Mammary epithelial cell (primary cell): Measurements from ENCODE around the gene AEBP1.

ENCODE experiments used
- EZH2 ChIP-seq: IDR thresholded peaks from 2 replicates; pipeline ENCODE4 v1.6.1; 2012; ENCODE audit warnings: low read length, inconsistent platforms, borderline replicate concordance
- TF ChIP-seq, protein P1 (sequence below), 2 donors: IDR thresholded peaks in 1 of 2; conservative IDR thresholded peaks in 1 of 2; 2 replicates each; pipeline ENCODE4 v1.5.1; 2011 to 2012; ENCODE audit warnings: inconsistent platforms in 2 of 2, low read length in 2 of 2, mild to moderate bottlenecking in 2 of 2, control low read depth in 1 of 2, low read depth in 1 of 2; ENCODE audit not compliant: insufficient read depth in 1 of 2; ENCODE audit errors: extremely low read depth in 1 of 2

DNA sequence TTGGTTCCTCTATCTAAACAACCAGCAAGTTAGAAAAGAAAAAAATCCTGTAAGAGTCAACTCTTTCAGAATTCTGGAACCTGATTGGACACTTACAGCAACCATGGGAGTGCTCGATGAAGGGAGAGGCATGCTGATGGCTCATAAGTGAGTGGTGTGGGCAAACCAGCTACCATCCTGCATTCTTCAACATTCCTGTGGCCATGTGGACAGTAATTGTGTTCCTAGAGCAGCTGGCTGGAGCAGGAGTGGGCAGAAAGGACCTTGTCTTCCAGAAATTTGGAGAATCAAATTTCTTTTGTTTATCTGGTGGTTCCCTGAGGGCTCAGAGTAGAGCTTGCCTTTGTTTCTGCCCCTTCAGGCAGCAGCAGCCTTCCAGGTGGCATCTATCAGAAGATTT lies 59.4 kb downstream of the AEBP1 start:
- TF ChIP-seq, protein P1, sequence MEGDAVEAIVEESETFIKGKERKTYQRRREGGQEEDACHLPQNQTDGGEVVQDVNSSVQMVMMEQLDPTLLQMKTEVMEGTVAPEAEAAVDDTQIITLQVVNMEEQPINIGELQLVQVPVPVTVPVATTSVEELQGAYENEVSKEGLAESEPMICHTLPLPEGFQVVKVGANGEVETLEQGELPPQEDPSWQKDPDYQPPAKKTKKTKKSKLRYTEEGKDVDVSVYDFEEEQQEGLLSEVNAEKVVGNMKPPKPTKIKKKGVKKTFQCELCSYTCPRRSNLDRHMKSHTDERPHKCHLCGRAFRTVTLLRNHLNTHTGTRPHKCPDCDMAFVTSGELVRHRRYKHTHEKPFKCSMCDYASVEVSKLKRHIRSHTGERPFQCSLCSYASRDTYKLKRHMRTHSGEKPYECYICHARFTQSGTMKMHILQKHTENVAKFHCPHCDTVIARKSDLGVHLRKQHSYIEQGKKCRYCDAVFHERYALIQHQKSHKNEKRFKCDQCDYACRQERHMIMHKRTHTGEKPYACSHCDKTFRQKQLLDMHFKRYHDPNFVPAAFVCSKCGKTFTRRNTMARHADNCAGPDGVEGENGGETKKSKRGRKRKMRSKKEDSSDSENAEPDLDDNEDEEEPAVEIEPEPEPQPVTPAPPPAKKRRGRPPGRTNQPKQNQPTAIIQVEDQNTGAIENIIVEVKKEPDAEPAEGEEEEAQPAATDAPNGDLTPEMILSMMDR (conservative IDR thresholded peaks at IDR 0.05 in 1 of 2, IDR thresholded peaks at IDR 0.05 in 1 of 2; ENCODE audit: extremely low read depth in 1 of 2, insufficient read depth in 1 of 2, low read depth in 1 of 2, low read length in 2 of 2), result no peak
- no peak for TF ChIP-seq EZH2
